SK-N-SH (cell line): ENCODE measurements around the gene C2CD4C. TPM values are rescaled to one million over a fixed set of nuclear protein-coding genes. Genes with fewer than 3 reads are reported as not detected.

ENCODE experiments used
- CTCF ChIA-PET: fragments of 300-600, 350-600 bp; formaldehyde crosslinking; extraction: SDS; loops from one replicate; lab custom pipeline; 2021; lab: Yijun Ruan, JAX
- POLR2A ChIA-PET: fragments of 350-600 bp; sonication (Branson Sonifier 250); formaldehyde crosslinking; extraction: SDS; loops from one replicate; lab custom pipeline; 2020; ENCODE audit warnings: antibody characterized with exemption, inconsistent platforms; lab: Yijun Ruan, JAX
- DNase-seq: peaks from one replicate; pipeline ENCODE4 v3.0.0; 2012
- H2AFZ ChIP-seq: fragments of 200-600 bp; sonication (generic); 2 replicates; pipeline ENCODE4 v1.8.1; 2016; ENCODE audit warnings: antibody characterized with exemption, mild to moderate bottlenecking, low read depth
- H3F3A ChIP-seq: fragments of 200-600 bp; sonication (generic); replicated peaks from 2 replicates; pipeline ENCODE3; 2016; ENCODE audit warnings: antibody characterized with exemption, mild to moderate bottlenecking; ENCODE audit not compliant: insufficient read depth
- H3K27ac ChIP-seq, 2 experiments: fragments of 200-500 bp in 1 of 2; fragments of 200-600 bp in 1 of 2; sonication (Bioruptor generic) in 1 of 2; sonication (generic), shearing (Covaris generic) in 1 of 2; 2 replicates each; pipeline versions ENCODE4 v1.5.1 to v1.6.1; 2014 to 2016; ENCODE audit warnings: low read depth in 2 of 2, inconsistent platforms in 1 of 2, low read length in 1 of 2, mild to moderate bottlenecking in 1 of 2, mixed read lengths in 1 of 2
- H3K27me3 ChIP-seq: fragments of 200-600 bp; sonication (generic), shearing (Covaris generic); 2 replicates; pipeline ENCODE4 v1.6.1; 2016; ENCODE audit warnings: mixed run types; ENCODE audit not compliant: insufficient read depth
- H3K36me3 ChIP-seq, 2 experiments: fragments of 200-500 bp in 1 of 2; fragments of 200-600 bp in 1 of 2; sonication (Bioruptor generic) in 1 of 2; sonication (generic) in 1 of 2; replicated peaks in 1 of 2; 2 replicates each; pipeline versions ENCODE3 to v1.5.1; 2014 to 2016; ENCODE audit warnings: low read length in 1 of 2, mild to moderate bottlenecking in 1 of 2; ENCODE audit not compliant: insufficient read depth in 2 of 2, control insufficient read depth in 1 of 2
- H3K4me1 ChIP-seq, 2 experiments: fragments of 200-500 bp in 1 of 2; fragments of 200-600 bp in 1 of 2; sonication (Bioruptor generic) in 1 of 2; sonication (generic), shearing (Covaris generic) in 1 of 2; 2 replicates each; pipeline versions ENCODE4 v1.5.1 to v1.6.1; 2014 to 2016; ENCODE audit warnings: low read depth in 1 of 2, low read length in 1 of 2, mixed run types in 1 of 2; ENCODE audit not compliant: insufficient read depth in 2 of 2, control insufficient read depth in 1 of 2
- H3K4me2 ChIP-seq: fragments of 200-600 bp; sonication (generic), shearing (Covaris generic); 2 replicates; pipeline ENCODE4 v1.6.1; 2017; ENCODE audit warnings: mixed run types
- H3K4me3 ChIP-seq, 2 experiments: fragments of 200-500 bp in 1 of 2; fragments of 200-600 bp in 1 of 2; sonication (Bioruptor generic) in 1 of 2; sonication (generic), shearing (Covaris generic) in 1 of 2; 2 replicates each; pipeline versions ENCODE4 v1.5.1 to v1.8.1; 2014 to 2016; ENCODE audit warnings: low read depth in 2 of 2, inconsistent platforms in 1 of 2, low read length in 1 of 2, mild to moderate bottlenecking in 1 of 2, mixed read lengths in 1 of 2, moderate library complexity in 1 of 2
- H3K79me2 ChIP-seq: fragments of 200-600 bp; sonication (generic); 2 replicates; pipeline ENCODE4 v1.8.1; 2017; ENCODE audit warnings: mild to moderate bottlenecking; ENCODE audit not compliant: insufficient read depth
- H3K9ac ChIP-seq: fragments of 200-600 bp; sonication (generic); 2 replicates; pipeline ENCODE4 v1.6.1; 2017; ENCODE audit warnings: mixed run types
- H3K9me2 ChIP-seq: fragments of 200-600 bp; sonication (generic); 2 replicates; pipeline ENCODE4 v1.6.1; 2017; ENCODE audit warnings: mixed run types
- H3K9me3 ChIP-seq: fragments of 200-600 bp; sonication (generic); 2 replicates; pipeline ENCODE4 v1.6.1; 2017; ENCODE audit warnings: mixed run types, mild to moderate bottlenecking, moderate library complexity
- H4K20me1 ChIP-seq: fragments of 200-600 bp; sonication (generic); 2 replicates; pipeline ENCODE4 v1.6.1; 2017; ENCODE audit warnings: mild to moderate bottlenecking, mixed run types; ENCODE audit not compliant: insufficient read depth
- CHD2 ChIP-seq: fragments of 150-350 bp; IDR thresholded peaks from 2 replicates; pipeline ENCODE4 v1.6.1; 2018; ENCODE audit warnings: low read length; ENCODE audit not compliant: partially characterized antibody
- CTCF ChIP-seq: fragments of 200-600 bp; sonication (generic); IDR thresholded peaks from 2 replicates; pipeline ENCODE4 v1.6.1; 2017; ENCODE audit warnings: antibody characterized with exemption, mild to moderate bottlenecking, moderate library complexity
- ELF1 ChIP-seq: IDR thresholded peaks from 2 replicates; pipeline ENCODE4 v1.4.0; 2012
- EZH2phosphoT487 ChIP-seq: fragments of 200-600 bp; sonication (generic); IDR thresholded peaks from 2 replicates; pipeline ENCODE4 v1.6.1; 2017; ENCODE audit warnings: low read depth, mixed run types, mild to moderate bottlenecking, antibody characterized with exemption, moderate library complexity, borderline replicate concordance
- FOXM1 ChIP-seq: IDR thresholded peaks from 2 replicates; pipeline ENCODE4 v1.4.0; 2012; ENCODE audit warnings: low read depth, mild to moderate bottlenecking
- GATA2 ChIP-seq: sonication (generic); formaldehyde crosslinking; IDR thresholded peaks from 2 replicates; pipeline ENCODE4 v1.5.0; 2020; ENCODE audit warnings: mild to moderate bottlenecking, missing genetic modification reagents
- IRF3 ChIP-seq: fragments of 150-350 bp; IDR thresholded peaks from 2 replicates; pipeline ENCODE4 v1.6.1; 2016; ENCODE audit warnings: mild to moderate bottlenecking, low read depth, low read length
- POLR2AphosphoS5 ChIP-seq: IDR thresholded peaks from 2 replicates; pipeline ENCODE4 v1.6.1; 2012; ENCODE audit warnings: low read depth, low read length
- RCOR1 ChIP-seq: fragments of 150-350 bp; IDR thresholded peaks from 2 replicates; pipeline ENCODE4 v1.6.1; 2017; ENCODE audit warnings: antibody characterized with exemption, low read length
- REST ChIP-seq: IDR thresholded peaks from 2 replicates; pipeline ENCODE4 v1.6.1; 2012; ENCODE audit warnings: mild to moderate bottlenecking, low read depth, low read length, moderate library complexity
- RFX5 ChIP-seq: IDR thresholded peaks from 2 replicates; pipeline ENCODE4 v1.6.1; 2012; ENCODE audit warnings: mild to moderate bottlenecking, improper control_type of control experiment, low read length
- RXRA ChIP-seq: IDR thresholded peaks from 2 replicates; pipeline ENCODE4 v1.4.0; 2012; ENCODE audit warnings: low read depth, mild to moderate bottlenecking, borderline replicate concordance
- SIN3A ChIP-seq: IDR thresholded peaks from 2 replicates; pipeline ENCODE4 v1.6.1; 2012; ENCODE audit warnings: low read depth, mild to moderate bottlenecking, low read length, moderate library complexity, borderline replicate concordance
- TCF12 ChIP-seq: IDR thresholded peaks from 2 replicates; pipeline ENCODE4 v1.4.0; 2012
- USF2 ChIP-seq: fragments of 150-350 bp; IDR thresholded peaks from 2 replicates; pipeline ENCODE4 v1.6.1; 2017; ENCODE audit warnings: antibody characterized with exemption, low read length, low read depth, borderline replicate concordance
- ZBTB33 ChIP-seq: IDR thresholded peaks from 2 replicates; pipeline ENCODE4 v1.4.0; 2012; ENCODE audit warnings: low read depth, borderline replicate concordance
- WGBS: methylation state at CpG from one replicate; pipeline ENCODE4 v1.1.6; 2017; ENCODE audit warnings: low lambda C conversion rate; 5-methylcytosine and 5-hydroxymethylcytosine counted together
- polyA plus RNA-seq, 3 experiments: library from polyadenylated mRNA; depleted of rRNA; stranded (reverse); fragments of >200 nt; gene quantifications; 2 replicates each; pipeline ENCODE4 v1.2.3, GENCODE V29; 2012

C2CD4C gene
- polyA plus RNA-seq, 1 of the 3 experiments (the other 2 are of a cell fraction) = 0.23 TPM

- ChIA-PET CTCF (no interaction called here), POLR2A (no interaction called here)
- Histone ChIP-seq H2AFZ (no peak overlapping the region), H3K4me2 (no peak overlapping the region), H3K27ac (no peak overlapping the region), H4K20me1 (no peaks in the 10 kb centered on the region), H3K4me1 (peaks cover 0 to 3% of the 10 kb centered on the region in 2 experiments; a peak in 1 of 4 replicates), H3K36me3 (no peaks in the 10 kb centered on the region), H3K9me3 (no peaks in the 10 kb centered on the region; the same call in 1 of the 2 replicates), H3K9ac (no peak overlapping the region), H3K27me3 (no peaks in the 10 kb centered on the region), H3K9me2 (no peaks in the 10 kb centered on the region), H3F3A (peaks cover 21% of the 10 kb centered on the region), H3K4me3 (no peak overlapping the region), H3K79me2 (no peaks in the 10 kb centered on the region)
- 88% methylated on average over 22 of the region's 30 CpGs for WGBS
- no peak for DNase-seq
- TF ChIP-seq ZBTB33 (no peak), RXRA (no peak), RFX5 (no peak), POLR2AphosphoS5 (no peak)
Measured at GRCh38 chr19:391726-392374, 17.1 kb downstream of the C2CD4C start.

GRCh38 chr19:391207-391557 is 17.8 kb downstream of the C2CD4C start:
- Histone ChIP-seq H3F3A (peaks cover 21% of the 10 kb centered on the region), H4K20me1 (no peaks in the 10 kb centered on the region), H3K79me2 (no peaks in the 10 kb centered on the region), H3K9me2 (no peaks in the 10 kb centered on the region), H3K27me3 (no peaks in the 10 kb centered on the region), H3K4me2 (no peak overlapping the region), H3K36me3 (no peaks in the 10 kb centered on the region), H3K4me3 (no peak overlapping the region), H3K9me3 (no peaks in the 10 kb centered on the region), H2AFZ (no peak overlapping the region), H3K27ac (no peak overlapping the region), H3K9ac (no peak overlapping the region), H3K4me1 (peaks cover 0 to 3% of the 10 kb centered on the region in 2 experiments; a peak in 1 of 4 replicates)
- ChIA-PET CTCF (no interaction called here), POLR2A (no interaction called here)
- WGBS = 29% methylated on average over 2 of the region's 2 CpGs
- TF ChIP-seq EZH2phosphoT487 = no peak
- no peak for TF ChIP-seq POLR2AphosphoS5
- no peak for TF ChIP-seq TCF12
- no peak for TF ChIP-seq REST
- TF ChIP-seq USF2 = no peak
- TF ChIP-seq RCOR1 = no peak
- TF ChIP-seq SIN3A = no peak
- TF ChIP-seq FOXM1 = no peak
- TF ChIP-seq IRF3 = no peak
- no peak for TF ChIP-seq CHD2
- no peak for TF ChIP-seq GATA2 (CRISPR knock-in tag)
- TF ChIP-seq CTCF = no peak
- TF ChIP-seq RFX5 = no peak
- no peak for TF ChIP-seq ELF1
- DNase-seq = no peak
